TTC549 (cell line): ENCODE results near the gene MBD5.

Experiments used
- FAIRE-seq: peaks from 2 replicates; lab custom pipeline; 2012; peaks lifted over from hg19 to GRCh38; lab: Jason Lieb, UNC

Gene MBD5

DNA sequence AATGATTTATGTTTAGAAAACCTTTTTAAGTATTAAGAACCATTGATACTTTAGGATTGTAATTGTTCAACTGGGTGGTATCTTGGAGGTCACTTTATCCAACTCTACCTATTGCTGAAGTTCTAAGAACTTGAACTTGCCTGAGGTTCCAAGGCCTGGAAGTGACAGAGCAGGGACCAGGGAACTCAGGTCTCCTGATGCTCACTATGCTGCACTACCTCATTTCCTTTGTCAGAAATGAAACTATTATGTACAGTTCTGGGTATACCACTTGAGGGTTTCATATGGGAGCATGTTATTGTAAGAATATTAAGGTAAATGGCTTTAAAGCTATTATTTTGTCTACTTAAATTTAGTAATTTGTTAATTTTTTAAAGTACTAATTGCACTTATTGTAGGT is 3.0 kb downstream of the MBD5 start:
- no peak for FAIRE-seq

- no peak for FAIRE-seq
These were observed 5.7 kb downstream of the MBD5 start for GRCh38 chr2:148026573-148026972.

- peak; percentile 54 for FAIRE-seq
These were observed 6.9 kb downstream of the MBD5 start for GRCh38 chr2:148027822-148028221.

DNA sequence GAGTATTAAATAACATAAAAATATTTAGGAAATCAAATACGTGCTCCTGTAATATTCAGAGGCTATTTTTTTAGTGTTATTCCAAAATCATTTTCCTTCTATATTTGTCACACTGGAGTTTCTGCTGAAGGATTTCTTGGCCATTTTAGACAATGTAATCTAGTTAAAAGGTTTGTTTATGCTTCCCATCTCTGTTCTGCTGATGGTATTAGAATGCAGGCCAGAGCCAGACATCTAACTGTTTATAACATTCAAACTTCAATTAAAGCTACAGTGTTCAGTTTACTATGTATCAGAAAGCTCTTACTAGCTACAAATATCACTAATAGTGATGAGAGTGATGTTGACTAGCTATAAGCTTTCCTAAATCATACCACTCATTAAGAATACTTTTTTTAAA is 7.9 kb downstream of the MBD5 start:
- peak; percentile 54 for FAIRE-seq

DNA sequence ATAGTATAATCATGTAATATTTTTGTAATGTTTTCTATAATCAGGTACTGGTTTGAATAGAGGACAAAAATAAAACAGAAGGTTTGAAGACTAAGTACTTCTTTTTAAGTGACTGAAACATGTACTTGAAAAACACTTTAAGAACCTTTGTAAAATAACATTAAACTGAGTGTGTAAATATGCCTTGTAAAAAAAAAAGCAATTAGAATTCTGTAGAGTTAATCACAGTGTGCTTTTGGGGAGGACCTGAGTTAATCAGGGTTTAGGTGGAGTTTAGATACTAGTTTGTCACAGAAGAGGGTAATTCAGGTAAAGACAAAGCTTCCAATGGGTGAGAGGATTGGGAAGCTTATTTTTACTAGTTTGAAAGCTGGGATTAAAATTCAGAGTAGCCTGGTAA is 10.3 kb downstream of the MBD5 start:
- FAIRE-seq, result peak; percentile 47

DNA sequence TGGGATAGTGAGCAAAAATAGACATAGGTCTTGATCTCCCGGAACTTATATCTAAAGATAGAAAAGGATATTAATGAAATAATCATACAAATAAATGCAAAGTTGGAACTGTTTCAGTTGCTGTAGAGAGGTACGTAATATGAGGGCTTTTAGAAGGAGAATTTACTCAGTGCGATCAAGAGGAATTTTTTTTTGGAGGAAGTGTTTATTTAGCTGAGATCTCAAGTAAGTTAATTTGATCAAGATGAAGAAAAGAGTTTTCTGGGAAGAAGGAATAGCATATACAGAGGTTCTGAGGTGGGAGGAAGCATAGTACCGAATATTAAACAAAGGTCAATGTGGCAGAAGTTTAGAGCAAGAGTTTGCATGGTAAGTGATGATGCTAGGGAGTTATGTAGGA is 11.3 kb downstream of the MBD5 start:
- no peak for FAIRE-seq

- FAIRE-seq, result no peak
These were observed 18.9 kb downstream of the MBD5 start for GRCh38 chr2:148039783-148040182.

- FAIRE-seq, result no peak
These were observed 21.3 kb downstream of the MBD5 start for GRCh38 chr2:148042219-148042618.

DNA sequence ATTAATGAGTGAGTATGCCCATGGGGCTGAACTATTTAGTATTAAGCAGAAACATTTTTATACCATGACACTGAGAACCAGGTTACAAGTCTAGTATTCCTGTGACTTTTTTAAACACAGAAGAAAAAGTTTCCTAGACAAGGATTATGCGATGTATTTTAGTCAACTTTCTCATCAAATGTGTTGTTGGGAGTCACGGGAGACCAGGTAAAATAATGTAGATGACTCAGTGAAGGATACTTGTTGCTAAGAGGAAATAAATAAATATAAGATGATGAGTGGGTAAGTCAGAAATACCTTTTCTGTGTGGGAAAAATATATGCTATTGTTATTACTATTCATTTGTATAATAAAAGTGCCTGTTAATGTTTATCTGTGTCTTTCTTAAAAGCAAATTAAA is 23.4 kb downstream of the MBD5 start:
- FAIRE-seq, result no peak

DNA sequence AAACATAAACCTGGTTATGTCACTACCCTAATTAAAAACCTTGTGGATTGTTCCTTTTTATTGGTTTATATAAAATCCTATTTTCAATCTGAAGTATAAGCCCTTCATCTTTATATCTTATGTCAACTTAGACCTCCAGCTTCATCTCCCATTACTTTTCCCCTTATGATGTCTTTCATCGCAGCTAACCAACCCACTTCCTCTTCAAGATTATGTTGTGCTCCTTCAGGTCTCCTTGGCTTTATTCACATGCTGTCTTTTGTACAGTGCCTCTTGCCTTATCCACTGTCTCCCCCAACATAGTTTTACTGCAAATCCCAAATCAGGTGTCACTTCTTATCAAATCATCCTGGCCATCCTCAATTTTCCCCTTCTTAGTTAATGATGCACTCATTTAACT is 25.9 kb downstream of the MBD5 start:
- FAIRE-seq, result no peak

- no peak for FAIRE-seq
These were observed 27.8 kb downstream of the MBD5 start for GRCh38 chr2:148048475-148049221.

DNA sequence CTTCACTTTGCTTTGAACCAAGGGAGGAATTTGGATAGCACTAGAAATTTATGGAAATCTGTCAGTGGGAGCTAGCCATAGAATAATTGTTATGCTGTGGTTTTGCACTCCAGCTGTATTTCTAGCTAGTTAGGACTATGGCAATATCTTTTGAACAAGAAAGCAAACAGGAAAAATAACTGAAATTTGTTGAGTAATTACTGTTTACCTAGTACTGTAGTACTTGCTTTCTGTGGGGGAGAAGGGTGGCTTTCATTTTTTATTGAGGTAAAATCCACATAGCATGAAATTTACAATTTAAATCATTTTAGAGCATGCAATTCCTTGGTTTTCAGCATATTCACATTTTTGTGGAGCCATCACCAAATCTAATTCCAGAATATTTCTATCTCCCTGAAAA is 28.4 kb downstream of the MBD5 start:
- FAIRE-seq, result no peak

DNA sequence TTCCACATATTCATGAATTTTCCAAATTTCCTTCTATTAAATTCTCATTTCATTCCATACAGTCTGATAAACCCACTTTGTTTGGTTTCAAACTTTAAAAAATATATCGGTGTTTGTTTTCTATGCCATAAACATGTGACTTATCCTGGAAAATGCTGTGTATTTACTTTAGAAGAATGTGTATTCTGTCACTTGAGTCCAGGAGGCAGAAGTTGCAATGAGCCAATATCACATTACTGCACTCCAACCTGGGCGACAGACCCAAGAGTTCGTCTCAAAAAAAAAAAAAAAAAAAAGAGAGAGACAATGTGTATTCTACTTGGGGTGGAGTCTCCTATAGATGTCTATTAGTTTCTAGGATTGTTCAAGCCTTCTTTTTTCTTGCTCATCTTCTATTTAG is 31.8 kb downstream of the MBD5 start:
- no peak for FAIRE-seq

- FAIRE-seq, result no peak
These were observed 37.8 kb downstream of the MBD5 start for GRCh38 chr2:148058641-148059040.

DNA sequence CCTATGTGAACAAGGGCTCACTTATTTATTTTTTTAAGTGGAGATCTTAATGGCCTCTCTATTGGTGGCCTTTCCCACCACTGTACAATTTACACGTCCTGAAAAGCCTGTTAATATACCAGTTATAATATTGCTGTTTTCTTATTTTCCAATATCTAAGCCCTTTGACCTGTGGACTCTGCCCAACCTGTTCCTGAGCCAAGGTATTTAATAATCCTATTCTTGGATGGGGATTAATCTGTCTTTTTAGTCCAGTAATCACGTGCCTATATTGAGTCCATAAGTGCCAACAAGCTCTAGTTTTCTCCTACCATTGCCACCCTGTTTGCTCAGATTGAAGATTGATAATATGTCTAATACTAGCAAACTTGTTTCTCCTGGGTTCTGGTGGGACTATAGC is 42.7 kb downstream of the MBD5 start:
- FAIRE-seq, result no peak

GRCh38 chr2:148065936-148066335 is 45.0 kb downstream of the MBD5 start:
- FAIRE-seq, result no peak

GRCh38 chr2:148067801-148068200 is 46.9 kb downstream of the MBD5 start:
- FAIRE-seq, result no peak

GRCh38 chr2:148071351-148071750 is 50.5 kb downstream of the MBD5 start:
- no peak for FAIRE-seq

DNA sequence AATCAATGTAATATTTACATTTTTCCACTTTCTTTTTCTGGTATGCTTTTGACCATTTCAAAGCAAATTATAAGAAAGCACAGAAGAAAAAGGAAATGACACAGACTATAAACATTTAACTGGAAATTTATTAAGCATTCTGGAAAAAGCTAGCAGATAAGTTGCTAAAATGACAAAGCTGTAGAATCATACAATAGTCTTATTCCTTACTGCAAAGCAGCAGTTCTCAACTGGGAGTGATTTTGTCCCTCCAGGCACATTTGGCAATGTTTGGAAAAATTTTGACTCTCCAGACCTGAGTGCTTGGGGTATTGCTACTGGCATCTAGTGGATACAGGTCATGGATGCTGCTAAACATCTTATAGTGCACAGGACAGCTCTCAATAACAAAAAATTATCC is 75.1 kb downstream of the MBD5 start:
- no peak for FAIRE-seq

- FAIRE-seq, result peak; percentile 34
These were observed 81.8 kb downstream of the MBD5 start for GRCh38 chr2:148102641-148103040.

- no peak for FAIRE-seq
These were observed 83.1 kb downstream of the MBD5 start for GRCh38 chr2:148103946-148104345.

DNA sequence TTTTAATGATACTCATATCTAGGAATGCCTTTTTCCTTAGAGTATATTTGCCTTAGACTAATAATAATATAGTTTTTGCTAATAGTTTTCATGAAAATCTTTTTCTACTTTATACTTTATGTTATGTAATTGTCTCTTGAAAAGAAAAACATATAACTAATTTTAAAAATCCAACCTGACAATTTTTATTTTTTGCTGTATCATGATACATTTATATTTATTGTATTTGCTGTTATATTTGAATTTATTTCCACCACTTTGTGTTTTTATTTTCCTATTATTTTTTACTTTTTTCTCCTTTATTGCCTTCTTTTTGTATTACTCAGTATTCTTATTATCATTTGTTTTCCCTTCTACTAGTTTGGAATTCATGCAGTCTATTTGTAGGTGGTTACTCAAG is 85.4 kb downstream of the MBD5 start:
- FAIRE-seq, result peak; percentile 85

- no peak for FAIRE-seq
These were observed 87.5 kb downstream of the MBD5 start for GRCh38 chr2:148108385-148108784.

GRCh38 chr2:148110184-148110583 is 89.3 kb downstream of the MBD5 start:
- no peak for FAIRE-seq

- FAIRE-seq, result no peak
These were observed 101.9 kb downstream of the MBD5 start for GRCh38 chr2:148122788-148123187.
